K562 (cell line): ENCODE results near the gene IL1RAPL2. TPM values are rescaled to one million over a fixed set of nuclear protein-coding genes. Genes with fewer than 3 reads are reported as not detected.

ENCODE experiments used
- ATAC-seq: fragments of 200-7000 bp; cut with Tn5 transposase; 3 replicates; pipeline ENCODE4 v1.9.1; 2020; ENCODE audit warnings: moderate library complexity
- BruUV-seq: library from RNA; stranded (reverse); fragments of 400-500 nt; replicated peaks from 2 replicates; lab custom pipeline; 2021; lab: Mats Ljungman, UMichigan
- CTCF ChIA-PET: fragments of 300-600 bp; formaldehyde crosslinking; extraction: SDS; loops from one replicate; lab custom pipeline; 2021; ENCODE audit warnings: low intra/inter-chr PET ratio; lab: Yijun Ruan, JAX
- POLR2A ChIA-PET: fragments of 300-600, 350-650 bp; sonication (Branson Sonifier 250); formaldehyde crosslinking; extraction: SDS; loops from one replicate; lab custom pipeline; 2021; ENCODE audit warnings: antibody characterized with exemption, inconsistent platforms; lab: Yijun Ruan, JAX
- DNase-seq, 4 experiments: peaks; one replicate each; pipeline versions ENCODE4 v3.0.0 to v3.0.0-alpha.2; 2011 to 2018; ENCODE audit warnings: low spot score in 3 of 4, mixed read lengths in 3 of 4; ENCODE audit errors: extremely low read depth in 1 of 4
- FAIRE-seq: peaks from 2 replicates; lab custom pipeline; 2011; peaks lifted over from hg19 to GRCh38; lab: Jason Lieb, UNC
- H2AFZ ChIP-seq: 2 replicates; pipeline ENCODE4 v1.6.0; 2011; ENCODE audit warnings: low read depth, low read length, control low read depth, inconsistent platforms
- H3K27ac ChIP-seq: fragments of 200-600 bp; 3 replicates; pipeline ENCODE4 v1.8.0; 2011; ENCODE audit warnings: low read depth, mild to moderate bottlenecking, control low read depth, inconsistent platforms, low read length, moderate library complexity, mixed read lengths; ENCODE audit errors: extremely low read depth
- H3K27me3 ChIP-seq, 2 experiments: fragments of 300-600 bp in 1 of 2; 2 replicates in 1 of 2; 3 replicates in 1 of 2; pipeline versions ENCODE4 v1.6.0 to v1.8.0; 2011; ENCODE audit warnings: inconsistent platforms in 2 of 2, low read length in 2 of 2, mild to moderate bottlenecking in 1 of 2, mixed read lengths in 1 of 2, moderate library complexity in 1 of 2; ENCODE audit not compliant: control insufficient read depth in 2 of 2, insufficient read depth in 2 of 2
- H3K36me3 ChIP-seq: fragments of 300-600 bp; 3 replicates; pipeline ENCODE4 v1.8.0; 2011; ENCODE audit warnings: mild to moderate bottlenecking, low read length, inconsistent platforms; ENCODE audit not compliant: control insufficient read depth, insufficient read depth
- H3K4me1 ChIP-seq, 2 experiments: fragments of 200-600 bp in 1 of 2; replicated peaks in 1 of 2; 2 replicates in 1 of 2; 3 replicates in 1 of 2; pipeline versions ENCODE4 v1.5.1 to v1.8.0; 2011; ENCODE audit warnings: inconsistent platforms in 2 of 2, low read length in 2 of 2, mild to moderate bottlenecking in 1 of 2, mixed read lengths in 1 of 2, moderate library complexity in 1 of 2; ENCODE audit not compliant: control insufficient read depth in 2 of 2, insufficient read depth in 2 of 2
- H3K4me2 ChIP-seq: 2 replicates; pipeline ENCODE4 v1.6.1; 2011; ENCODE audit warnings: low read length, control low read depth, inconsistent platforms, mixed read lengths; ENCODE audit not compliant: insufficient read depth
- H3K4me3 ChIP-seq: fragments of 200-600 bp; sonication (generic), shearing (Covaris generic); 2 replicates; pipeline ENCODE4 v1.5.1; 2016; ENCODE audit warnings: control low read depth, inconsistent platforms
- H3K79me2 ChIP-seq: fragments of 200-600 bp; 3 replicates; pipeline ENCODE4 v1.8.0; 2011; ENCODE audit warnings: low read length, inconsistent platforms; ENCODE audit not compliant: control insufficient read depth, insufficient read depth
- H3K9ac ChIP-seq, 2 experiments: 2 replicates each; pipeline versions ENCODE4 v1.6.0 to v1.6.1; 2011; ENCODE audit warnings: low read depth in 2 of 2, low read length in 2 of 2, control low read depth in 1 of 2, inconsistent platforms in 1 of 2, mild to moderate bottlenecking in 1 of 2, mixed read lengths in 1 of 2; ENCODE audit not compliant: insufficient read depth in 1 of 2
- H3K9me1 ChIP-seq: one replicate; pipeline ENCODE4 v1.6.0; 2011; ENCODE audit warnings: inconsistent platforms, mild to moderate bottlenecking, low read length, moderate library complexity; ENCODE audit not compliant: control insufficient read depth, insufficient read depth
- H3K9me3 ChIP-seq: replicated peaks from 2 replicates; pipeline ENCODE4 v1.5.1; 2011; ENCODE audit warnings: low read depth, low read length, inconsistent platforms; ENCODE audit not compliant: control insufficient read depth, insufficient read depth
- H4K20me1 ChIP-seq: replicated peaks from 2 replicates; pipeline ENCODE4 v1.6.1; 2011; ENCODE audit warnings: low read length, inconsistent platforms, mixed read lengths; ENCODE audit not compliant: control insufficient read depth, insufficient read depth
- HCFC1 ChIP-seq: IDR thresholded peaks from 2 replicates; pipeline ENCODE4 v1.6.1; 2012; ENCODE audit warnings: low read depth, low read length, improper control_type of control experiment
- NR2C1 ChIP-seq, 2 experiments: fragments of 450-650 bp; IDR thresholded peaks; 2 replicates each; pipeline ENCODE4 v1.6.1; 2017; ENCODE audit warnings: mild to moderate bottlenecking in 2 of 2, antibody characterized with exemption in 1 of 2, inconsistent platforms in 1 of 2, missing compliant biosample characterization in 1 of 2, missing genetic modification characterization in 1 of 2
- NR2C2 ChIP-seq, 2 experiments: fragments of 200-800 bp in 1 of 2; sonication (Bioruptor generic) in 1 of 2; sonication (generic) in 1 of 2; formaldehyde crosslinking in 1 of 2; IDR thresholded peaks; 2 replicates each; pipeline versions ENCODE4 v1.6.1 to v1.8.0; 2016 to 2022; ENCODE audit warnings: mild to moderate bottlenecking in 1 of 2, missing compliant biosample characterization in 1 of 2, missing genetic modification characterization in 1 of 2, missing genetic modification reagents in 1 of 2
- RAD51 ChIP-seq: fragments of 450-650 bp; IDR thresholded peaks from 2 replicates; pipeline ENCODE4 v1.7.1; 2016; ENCODE audit warnings: low read depth, mild to moderate bottlenecking, borderline replicate concordance
- SMC3 ChIP-seq: conservative IDR thresholded peaks from 2 replicates; pipeline ENCODE4 v1.6.1; 2011; ENCODE audit warnings: low read depth, low read length, improper control_type of control experiment; ENCODE audit not compliant: insufficient read depth
- THRAP3 ChIP-seq: fragments of 450-650 bp; IDR thresholded peaks from 2 replicates; pipeline ENCODE4 v1.6.1; 2016; ENCODE audit warnings: mild to moderate bottlenecking, inconsistent platforms, borderline replicate concordance
- in situ Hi-C: fragments of 300-500 bp; cut with MboI; formaldehyde crosslinking; loops from 4 replicates; pipeline ENCODE4 v1.15.0; 2018; ENCODE audit warnings: inconsistent platforms, mixed read lengths
- intact Hi-C: fragments of 100-400 bp; cut with micrococcal nuclease; formaldehyde crosslinking; loops from 2 replicates; pipeline ENCODE4 v1.14.2; 2022
- polyA plus RNA-seq, 8 experiments: library from polyadenylated mRNA; depleted of rRNA in 4 of 8; stranded (reverse) in 5 of 8; unstranded in 3 of 8; fragments of >200 nt; fragmentation: Nextera tagmentation in 2 of 8; fragmentation: Illumina TruSeq in 1 of 8; extraction: Ambion mirVana in 2 of 8; extraction: Trizol in 1 of 8; gene quantifications; 2 replicates each; pipeline versions ENCODE4 v1.2.1 to v1.2.3, GENCODE V29; 2011 to 2014; ENCODE audit warnings: inconsistent platforms in 1 of 8, missing spikeins in 1 of 8
- total RNA-seq, 7 experiments: library from RNA; depleted of rRNA in 6 of 7; stranded (reverse); fragments of >200 nt in 6 of 7; fragmentation: Illumina TruSeq in 2 of 7; extraction: Trizol in 2 of 7; gene quantifications; 2 replicates each; pipeline versions ENCODE4 v1.2.1 to v1.2.3, GENCODE V29; 2011 to 2021; ENCODE audit warnings: low replicate concordance in 1 of 7
- TF ChIP-seq, protein P1 (sequence below): fragments of 450-650 bp; IDR thresholded peaks from 2 replicates; pipeline ENCODE4 v1.6.1; 2017; ENCODE audit warnings: mild to moderate bottlenecking, moderate library complexity
- TF ChIP-seq, protein P2 (sequence below): fragments of 250-450 bp; sonication (Bioruptor Pico); IDR thresholded peaks from 2 replicates; pipeline ENCODE4 v1.4.0; 2020; ENCODE audit warnings: mild to moderate bottlenecking, moderate library complexity
- TF ChIP-seq, protein P3 (sequence below): fragments of 450-650 bp; formaldehyde crosslinking; IDR thresholded peaks from 2 replicates; pipeline ENCODE4 v1.4.0; 2020; ENCODE audit warnings: mild to moderate bottlenecking
- TF ChIP-seq, protein P4 (sequence below), 2 experiments: fragments of 450-650 bp; IDR thresholded peaks; 2 replicates each; pipeline ENCODE4 v1.6.1; 2018; ENCODE audit warnings: mild to moderate bottlenecking in 2 of 2, low read depth in 1 of 2; ENCODE audit not compliant: partially characterized antibody in 2 of 2

The IL1RAPL2 gene
- total and polyA plus RNA-seq, 9 of the 15 experiments (the other 6 are each of a cell fraction or from before 2014, with no cell fraction given) = not detected

DNA sequence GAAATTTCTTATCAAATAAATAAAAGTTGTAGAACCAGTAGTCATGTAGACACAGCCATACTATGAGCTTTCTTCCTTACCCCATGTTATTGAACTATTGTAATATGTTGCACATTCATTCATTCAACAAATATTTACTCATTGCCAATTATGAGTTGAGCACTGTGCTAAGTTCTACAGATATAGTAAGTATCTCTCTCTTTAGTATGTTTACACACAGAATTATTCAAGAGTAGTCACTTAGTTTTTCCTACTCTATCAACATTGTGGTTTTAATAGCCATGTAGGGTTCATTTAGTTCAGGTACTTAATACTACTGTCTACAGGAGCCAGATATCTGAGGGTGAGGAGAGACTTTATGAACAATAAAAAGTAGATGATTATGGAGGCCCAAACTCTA is 568.3 kb downstream of the IL1RAPL2 start:
- no peaks in the 10 kb centered on the region for H3K27me3 ChIP-seq
- H3K36me3 ChIP-seq = no peaks in the 10 kb centered on the region
- no peaks in the 10 kb centered on the region for H3K4me1 ChIP-seq
- H2AFZ ChIP-seq = no peak overlapping the region
- no peak overlapping the region for H3K27ac ChIP-seq
- no peaks in the 10 kb centered on the region for H3K9me3 ChIP-seq
- CTCF ChIA-PET = no interaction called here
- no peaks in the 10 kb centered on the region for H3K79me2 ChIP-seq
- no peak for ATAC-seq
- no TSS peak for BruUV-seq
- in situ Hi-C loops (no loop called here), intact Hi-C loops (no loop called here)
- DNase-seq = no peak
- no peak overlapping the region for H3K4me3 ChIP-seq
- no peak overlapping the region for H3K9ac ChIP-seq
- H3K9me1 ChIP-seq = no peaks in the 10 kb centered on the region
- no peak overlapping the region for H3K4me2 ChIP-seq
- no peak for FAIRE-seq
- H4K20me1 ChIP-seq = no peaks in the 10 kb centered on the region
- TF ChIP-seq NR2C2 (CRISPR knock-in tag; IDR thresholded peaks at IDR 0.05) = no peak
- no peak for TF ChIP-seq NR2C2 (tag; IDR thresholded peaks at IDR 0.05)
- TF ChIP-seq, protein P1, sequence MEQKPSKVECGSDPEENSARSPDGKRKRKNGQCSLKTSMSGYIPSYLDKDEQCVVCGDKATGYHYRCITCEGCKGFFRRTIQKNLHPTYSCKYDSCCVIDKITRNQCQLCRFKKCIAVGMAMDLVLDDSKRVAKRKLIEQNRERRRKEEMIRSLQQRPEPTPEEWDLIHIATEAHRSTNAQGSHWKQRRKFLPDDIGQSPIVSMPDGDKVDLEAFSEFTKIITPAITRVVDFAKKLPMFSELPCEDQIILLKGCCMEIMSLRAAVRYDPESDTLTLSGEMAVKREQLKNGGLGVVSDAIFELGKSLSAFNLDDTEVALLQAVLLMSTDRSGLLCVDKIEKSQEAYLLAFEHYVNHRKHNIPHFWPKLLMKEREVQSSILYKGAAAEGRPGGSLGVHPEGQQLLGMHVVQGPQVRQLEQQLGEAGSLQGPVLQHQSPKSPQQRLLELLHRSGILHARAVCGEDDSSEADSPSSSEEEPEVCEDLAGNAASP = no peak
- TF ChIP-seq, protein P2, sequence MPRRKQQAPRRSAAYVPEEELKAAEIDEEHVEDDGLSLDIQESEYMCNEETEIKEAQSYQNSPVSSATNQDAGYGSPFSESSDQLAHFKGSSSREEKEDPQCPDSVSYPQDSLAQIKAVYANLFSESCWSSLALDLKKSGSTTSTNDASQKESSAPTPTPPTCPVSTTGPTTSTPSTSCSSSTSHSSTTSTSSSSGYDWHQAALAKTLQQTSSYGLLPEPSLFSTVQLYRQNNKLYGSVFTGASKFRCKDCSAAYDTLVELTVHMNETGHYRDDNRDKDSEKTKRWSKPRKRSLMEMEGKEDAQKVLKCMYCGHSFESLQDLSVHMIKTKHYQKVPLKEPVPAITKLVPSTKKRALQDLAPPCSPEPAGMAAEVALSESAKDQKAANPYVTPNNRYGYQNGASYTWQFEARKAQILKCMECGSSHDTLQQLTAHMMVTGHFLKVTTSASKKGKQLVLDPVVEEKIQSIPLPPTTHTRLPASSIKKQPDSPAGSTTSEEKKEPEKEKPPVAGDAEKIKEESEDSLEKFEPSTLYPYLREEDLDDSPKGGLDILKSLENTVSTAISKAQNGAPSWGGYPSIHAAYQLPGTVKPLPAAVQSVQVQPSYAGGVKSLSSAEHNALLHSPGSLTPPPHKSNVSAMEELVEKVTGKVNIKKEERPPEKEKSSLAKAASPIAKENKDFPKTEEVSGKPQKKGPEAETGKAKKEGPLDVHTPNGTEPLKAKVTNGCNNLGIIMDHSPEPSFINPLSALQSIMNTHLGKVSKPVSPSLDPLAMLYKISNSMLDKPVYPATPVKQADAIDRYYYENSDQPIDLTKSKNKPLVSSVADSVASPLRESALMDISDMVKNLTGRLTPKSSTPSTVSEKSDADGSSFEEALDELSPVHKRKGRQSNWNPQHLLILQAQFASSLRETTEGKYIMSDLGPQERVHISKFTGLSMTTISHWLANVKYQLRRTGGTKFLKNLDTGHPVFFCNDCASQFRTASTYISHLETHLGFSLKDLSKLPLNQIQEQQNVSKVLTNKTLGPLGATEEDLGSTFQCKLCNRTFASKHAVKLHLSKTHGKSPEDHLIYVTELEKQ (CRISPR knock-in tag) = no peak
- TF ChIP-seq, protein P3, sequence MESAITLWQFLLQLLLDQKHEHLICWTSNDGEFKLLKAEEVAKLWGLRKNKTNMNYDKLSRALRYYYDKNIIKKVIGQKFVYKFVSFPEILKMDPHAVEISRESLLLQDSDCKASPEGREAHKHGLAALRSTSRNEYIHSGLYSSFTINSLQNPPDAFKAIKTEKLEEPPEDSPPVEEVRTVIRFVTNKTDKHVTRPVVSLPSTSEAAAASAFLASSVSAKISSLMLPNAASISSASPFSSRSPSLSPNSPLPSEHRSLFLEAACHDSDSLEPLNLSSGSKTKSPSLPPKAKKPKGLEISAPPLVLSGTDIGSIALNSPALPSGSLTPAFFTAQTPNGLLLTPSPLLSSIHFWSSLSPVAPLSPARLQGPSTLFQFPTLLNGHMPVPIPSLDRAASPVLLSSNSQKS (CRISPR knock-in tag) = no peak
- TF ChIP-seq THRAP3 = no peak
- TF ChIP-seq NR2C1 (IDR thresholded peaks at IDR 0.05) = no peak
- TF ChIP-seq NR2C1 (tag; IDR thresholded peaks at IDR 0.05) = no peak
- no peak for TF ChIP-seq RAD51
- TF ChIP-seq, protein P4, sequence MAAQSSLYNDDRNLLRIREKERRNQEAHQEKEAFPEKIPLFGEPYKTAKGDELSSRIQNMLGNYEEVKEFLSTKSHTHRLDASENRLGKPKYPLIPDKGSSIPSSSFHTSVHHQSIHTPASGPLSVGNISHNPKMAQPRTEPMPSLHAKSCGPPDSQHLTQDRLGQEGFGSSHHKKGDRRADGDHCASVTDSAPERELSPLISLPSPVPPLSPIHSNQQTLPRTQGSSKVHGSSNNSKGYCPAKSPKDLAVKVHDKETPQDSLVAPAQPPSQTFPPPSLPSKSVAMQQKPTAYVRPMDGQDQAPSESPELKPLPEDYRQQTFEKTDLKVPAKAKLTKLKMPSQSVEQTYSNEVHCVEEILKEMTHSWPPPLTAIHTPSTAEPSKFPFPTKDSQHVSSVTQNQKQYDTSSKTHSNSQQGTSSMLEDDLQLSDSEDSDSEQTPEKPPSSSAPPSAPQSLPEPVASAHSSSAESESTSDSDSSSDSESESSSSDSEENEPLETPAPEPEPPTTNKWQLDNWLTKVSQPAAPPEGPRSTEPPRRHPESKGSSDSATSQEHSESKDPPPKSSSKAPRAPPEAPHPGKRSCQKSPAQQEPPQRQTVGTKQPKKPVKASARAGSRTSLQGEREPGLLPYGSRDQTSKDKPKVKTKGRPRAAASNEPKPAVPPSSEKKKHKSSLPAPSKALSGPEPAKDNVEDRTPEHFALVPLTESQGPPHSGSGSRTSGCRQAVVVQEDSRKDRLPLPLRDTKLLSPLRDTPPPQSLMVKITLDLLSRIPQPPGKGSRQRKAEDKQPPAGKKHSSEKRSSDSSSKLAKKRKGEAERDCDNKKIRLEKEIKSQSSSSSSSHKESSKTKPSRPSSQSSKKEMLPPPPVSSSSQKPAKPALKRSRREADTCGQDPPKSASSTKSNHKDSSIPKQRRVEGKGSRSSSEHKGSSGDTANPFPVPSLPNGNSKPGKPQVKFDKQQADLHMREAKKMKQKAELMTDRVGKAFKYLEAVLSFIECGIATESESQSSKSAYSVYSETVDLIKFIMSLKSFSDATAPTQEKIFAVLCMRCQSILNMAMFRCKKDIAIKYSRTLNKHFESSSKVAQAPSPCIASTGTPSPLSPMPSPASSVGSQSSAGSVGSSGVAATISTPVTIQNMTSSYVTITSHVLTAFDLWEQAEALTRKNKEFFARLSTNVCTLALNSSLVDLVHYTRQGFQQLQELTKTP (IDR thresholded peaks at IDR 0.05; ENCODE audit: low read depth in 1 of 2, partially characterized antibody in 2 of 2) = no peak
- TF ChIP-seq SMC3 = no peak
- TF ChIP-seq HCFC1 = no peak
- POLR2A ChIA-PET = no interaction called here
